ENCODE results near the gene POLR2F.

DNA sequence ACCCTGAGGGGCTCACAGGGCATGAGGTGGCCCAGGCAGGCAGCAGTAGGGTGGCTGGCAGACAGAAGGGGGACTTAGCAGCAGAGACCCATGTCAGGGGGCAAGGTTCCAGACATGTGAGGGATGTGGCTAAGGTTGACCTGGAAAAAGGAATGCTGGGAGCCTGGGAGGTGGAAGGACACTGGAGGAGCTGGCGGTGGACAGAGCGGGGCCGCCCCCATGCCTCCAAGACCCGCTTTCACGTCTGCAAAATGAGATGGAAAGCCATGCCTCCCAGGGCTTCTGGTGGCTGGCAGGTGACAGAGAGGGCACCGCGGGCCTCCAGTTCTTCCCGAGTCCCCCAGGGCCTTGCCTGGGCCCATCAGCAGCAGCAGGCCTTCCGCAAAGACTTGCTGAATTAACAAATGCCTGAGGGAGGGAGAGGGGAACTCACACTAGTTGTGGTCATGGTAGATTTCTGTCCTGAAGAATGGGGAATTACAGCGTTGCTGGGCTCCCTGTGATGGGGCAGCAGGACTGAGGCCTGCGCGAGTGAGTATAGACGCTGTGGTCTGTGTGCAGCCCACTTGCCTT, 53.9 kb downstream of the POLR2F start:
- TF ChIP-seq EP300 (IDR thresholded peaks at IDR 0.05; ENCODE audit: borderline replicate concordance) (no peak), CREB1 (IDR thresholded peaks at IDR 0.05; ENCODE audit: low read depth) (no peak), TEAD4 (IDR thresholded peaks at IDR 0.05) (no peak), FOXM1 (IDR thresholded peaks at IDR 0.05; ENCODE audit: borderline replicate concordance, low read depth) (no peak)
- TF ChIP-seq, protein P1, sequence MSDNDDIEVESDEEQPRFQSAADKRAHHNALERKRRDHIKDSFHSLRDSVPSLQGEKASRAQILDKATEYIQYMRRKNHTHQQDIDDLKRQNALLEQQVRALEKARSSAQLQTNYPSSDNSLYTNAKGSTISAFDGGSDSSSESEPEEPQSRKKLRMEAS (IDR thresholded peaks at IDR 0.05), result no peak

Measured in Ishikawa (cell line).